HPDE6-E6E7 (cell line): Measurements from ENCODE around the gene SOBP.
"Not testable (repeated sequence)": the region's sequence is repeated elsewhere in the genome, so short reads cannot be mapped to it uniquely, and the experiment has no call there.

ENCODE experiments used
- DNase-seq: peaks from one replicate; pipeline ENCODE4 v3.0.0; 2011; ENCODE audit warnings: missing footprints; ENCODE audit errors: extremely low spot score

Gene SOBP

DNA sequence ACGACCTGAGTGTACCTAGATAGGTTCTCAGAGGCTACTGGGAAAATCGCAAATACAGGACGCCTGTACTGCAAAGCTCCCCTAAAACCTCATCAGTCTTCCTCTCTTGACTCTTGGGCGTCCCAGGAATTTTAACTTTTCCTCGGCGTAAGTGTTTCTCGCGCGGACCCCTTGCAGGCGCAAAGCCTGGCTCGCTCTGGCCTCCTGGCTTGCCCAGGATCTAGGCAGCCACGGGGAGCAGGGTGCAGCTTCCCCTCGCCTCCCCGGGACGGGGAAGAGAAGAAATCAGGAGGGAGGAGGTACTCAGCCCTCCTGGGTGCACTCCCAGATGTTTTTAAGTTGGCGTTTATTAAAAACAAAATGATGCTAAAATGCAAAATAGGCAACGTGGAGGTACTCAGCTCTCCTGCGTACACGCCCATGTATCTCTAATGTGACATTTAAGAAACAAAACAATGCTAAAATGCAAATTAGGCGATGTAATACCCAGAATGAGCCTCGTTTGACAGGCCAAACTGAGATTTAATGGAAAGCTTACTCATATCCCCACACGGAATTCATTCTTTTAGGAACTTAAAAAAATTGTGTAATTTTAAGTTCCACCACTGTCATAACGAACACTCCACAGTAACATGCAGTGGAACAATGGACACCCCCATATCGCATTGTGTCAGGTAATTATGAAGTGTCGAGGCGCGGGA lies 1.6 kb upstream of the SOBP start:
- DNase-seq, result no peak

DNA sequence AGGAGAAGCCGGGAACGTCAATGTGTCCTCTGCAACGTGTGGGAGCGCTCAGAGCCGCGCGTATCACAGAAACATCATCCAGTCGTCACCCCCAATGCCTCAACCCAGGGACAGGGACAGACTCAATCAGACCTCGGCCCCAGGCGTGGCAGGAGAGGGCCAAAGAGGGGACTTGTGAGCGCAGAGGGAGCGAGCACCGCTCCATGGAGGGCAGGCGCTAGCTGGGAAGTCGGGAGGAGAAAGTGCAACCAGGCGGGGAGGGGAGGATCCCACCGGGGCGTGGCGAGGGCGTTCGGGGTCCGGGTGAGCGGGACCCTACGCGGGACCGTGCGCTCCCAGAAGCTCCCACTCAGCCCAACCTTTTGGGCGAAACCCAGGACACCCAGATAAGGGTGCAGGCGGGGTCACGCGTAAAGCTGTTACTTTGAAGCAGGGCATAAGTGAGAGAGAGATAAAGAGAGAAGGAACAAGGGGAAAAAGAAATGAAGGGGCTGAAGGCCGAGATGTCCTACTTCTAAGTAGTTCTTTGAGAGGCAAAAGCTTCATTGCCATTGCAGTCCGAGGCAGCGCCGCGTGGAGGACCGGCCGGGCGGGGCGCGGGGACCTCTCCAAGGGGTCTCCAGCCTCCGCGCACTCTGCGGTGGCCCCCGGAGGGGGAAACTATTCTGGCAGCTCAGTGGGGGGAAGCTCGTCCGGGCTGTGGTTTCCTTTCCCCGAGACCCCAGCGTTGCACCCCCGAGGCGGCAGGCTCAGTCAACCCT lies 862 bp upstream of the SOBP start:
- DNase-seq, result no peak

DNA sequence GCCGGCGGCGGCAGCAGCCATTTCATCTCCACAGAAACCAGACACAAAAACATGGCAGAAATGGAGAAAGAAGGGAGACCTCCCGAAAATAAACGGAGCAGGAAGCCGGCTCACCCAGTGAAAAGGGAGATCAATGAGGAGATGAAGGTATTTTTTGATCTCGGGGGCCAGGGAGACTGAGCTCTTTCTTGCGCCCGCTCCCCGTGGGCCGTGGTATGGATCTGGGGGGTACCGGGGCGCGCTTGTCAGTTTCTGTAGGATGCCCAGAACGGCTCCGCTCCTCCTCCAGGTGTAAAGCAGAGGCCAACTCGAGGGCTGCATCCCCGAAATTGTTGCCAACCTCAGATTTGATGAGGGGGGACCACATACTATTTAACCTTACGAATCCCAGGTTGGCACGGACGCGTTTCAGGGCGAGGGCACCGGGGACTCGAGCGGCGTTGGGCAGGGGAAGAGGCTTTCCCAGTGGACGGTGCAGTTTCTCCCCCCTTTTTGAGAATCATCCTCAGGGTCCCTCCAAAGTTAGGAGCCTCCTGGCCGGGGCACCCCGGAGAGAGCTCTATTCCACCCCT lies 735 bp downstream of the SOBP start:
- no peak for DNase-seq

DNA sequence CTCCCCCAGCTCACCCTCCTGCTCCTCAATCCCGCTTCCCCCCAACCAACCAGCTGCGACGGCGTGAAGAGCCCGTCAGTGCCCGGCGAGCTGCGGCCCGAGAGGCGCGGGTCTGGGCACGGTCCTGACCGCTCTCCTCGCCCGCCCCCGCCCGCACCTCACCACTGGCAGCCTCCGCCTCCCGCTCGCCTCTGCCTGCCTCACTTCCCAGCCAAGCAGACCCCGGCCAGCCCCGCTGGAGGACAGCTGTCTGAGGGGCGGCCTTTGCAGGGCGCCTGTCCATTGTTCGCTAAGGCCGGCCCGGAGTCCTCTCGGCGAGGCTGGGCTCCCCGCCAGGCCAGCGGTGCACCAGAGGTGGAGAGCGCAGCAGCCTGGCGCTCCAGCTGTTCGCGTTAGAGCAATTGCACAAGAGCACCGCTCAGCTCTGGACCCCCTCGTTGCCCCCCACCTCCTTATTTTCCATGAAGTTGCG lies 1.3 kb downstream of the SOBP start:
- DNase-seq, result no peak

GRCh38 chr6:107491760-107492660 lies 2.1 kb downstream of the SOBP start:
- no peak for DNase-seq

DNA sequence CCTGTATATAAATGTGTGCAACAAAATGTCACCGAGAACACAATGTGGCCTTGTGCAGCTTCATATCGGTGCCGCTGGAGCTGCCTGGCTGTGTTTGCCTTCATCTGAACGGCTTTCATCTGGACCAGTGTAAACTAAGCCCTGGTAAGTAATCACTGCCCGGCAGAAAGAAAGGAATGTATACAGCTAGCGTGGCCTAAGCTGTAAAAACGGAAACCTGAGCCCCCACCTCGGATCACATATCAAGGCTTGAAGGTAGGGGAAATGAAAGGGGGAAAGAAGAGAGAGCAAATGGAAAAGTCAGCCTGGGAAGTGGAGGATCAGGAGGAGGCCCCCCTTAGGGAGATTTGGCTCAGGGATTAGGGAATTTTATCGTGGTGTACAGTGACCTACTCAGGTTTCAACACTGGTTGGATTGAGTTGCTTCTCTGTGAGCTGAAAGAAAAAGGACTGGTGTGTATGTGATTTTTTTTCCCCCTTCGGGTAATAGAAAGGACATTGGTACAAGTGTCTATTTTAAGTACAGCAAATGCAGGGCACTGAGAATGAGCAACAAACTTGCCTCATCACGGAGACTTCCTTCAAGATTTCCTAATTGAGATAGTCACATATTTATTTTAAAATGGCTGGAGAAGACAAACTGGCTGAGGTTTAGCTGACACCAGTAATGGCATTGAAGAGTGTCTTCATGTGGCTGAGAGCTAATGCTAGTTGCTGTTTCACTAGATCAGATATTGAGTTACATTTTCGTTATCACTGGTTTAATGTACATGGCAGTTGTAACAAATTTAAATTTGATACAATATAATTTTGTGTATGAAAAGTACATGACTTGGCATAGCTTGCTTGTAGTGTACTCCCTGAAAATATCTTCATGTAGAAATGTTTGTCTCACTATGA lies 3.5 kb downstream of the SOBP start:
- DNase-seq, result no peak

DNA sequence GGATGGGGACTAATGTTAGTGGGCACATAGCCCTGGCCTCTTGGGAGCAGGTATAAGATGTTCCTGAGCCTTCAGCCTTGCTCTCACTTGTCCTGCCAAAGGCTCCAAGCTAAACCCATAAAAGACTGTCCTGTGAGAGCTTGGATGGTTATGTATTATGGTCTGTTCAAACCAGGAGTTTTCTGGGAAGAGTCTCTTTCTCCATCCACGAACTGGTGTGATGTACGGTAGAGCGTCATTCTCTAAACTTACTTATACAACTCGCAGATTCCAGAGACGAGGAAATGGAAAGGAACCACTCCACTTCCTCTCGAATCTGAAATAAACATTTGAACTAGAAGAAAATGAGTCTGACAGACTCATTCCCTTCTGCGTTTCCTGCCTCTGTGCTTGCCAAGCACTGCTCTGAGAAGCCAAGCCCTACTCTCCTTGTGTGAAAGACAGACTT lies 5.3 kb downstream of the SOBP start:
- no peak for DNase-seq

GRCh38 chr6:107495971-107496370 lies 6.1 kb downstream of the SOBP start:
- DNase-seq, result no peak

- no peak for DNase-seq
Observed at GRCh38 chr6:107496892-107497684, 7.2 kb downstream of the SOBP start.

- DNase-seq, result no peak
Observed at GRCh38 chr6:107504270-107505026, 14.5 kb downstream of the SOBP start.

GRCh38 chr6:107506145-107506544 lies 16.2 kb downstream of the SOBP start:
- peak; percentile 58 for DNase-seq

DNA sequence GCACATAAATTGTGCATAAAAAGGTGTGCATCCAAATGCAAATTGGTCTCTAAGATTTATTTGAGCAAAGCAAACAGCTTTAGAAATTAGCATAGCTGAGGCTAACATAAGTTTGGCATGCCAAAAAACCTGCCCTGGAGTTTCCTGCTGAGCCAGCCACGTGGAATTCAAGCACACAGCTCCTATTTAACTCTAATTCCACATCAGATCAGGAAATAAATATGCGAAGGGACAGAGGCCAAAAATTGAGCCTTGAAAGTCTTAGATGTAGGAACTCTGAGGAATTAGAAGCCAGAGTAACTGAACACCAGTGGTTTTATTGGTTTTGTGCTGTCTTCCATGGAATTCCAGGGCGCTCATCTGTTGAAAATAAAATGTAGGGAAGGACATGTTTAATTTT lies 19.6 kb downstream of the SOBP start:
- DNase-seq, result no peak

DNA sequence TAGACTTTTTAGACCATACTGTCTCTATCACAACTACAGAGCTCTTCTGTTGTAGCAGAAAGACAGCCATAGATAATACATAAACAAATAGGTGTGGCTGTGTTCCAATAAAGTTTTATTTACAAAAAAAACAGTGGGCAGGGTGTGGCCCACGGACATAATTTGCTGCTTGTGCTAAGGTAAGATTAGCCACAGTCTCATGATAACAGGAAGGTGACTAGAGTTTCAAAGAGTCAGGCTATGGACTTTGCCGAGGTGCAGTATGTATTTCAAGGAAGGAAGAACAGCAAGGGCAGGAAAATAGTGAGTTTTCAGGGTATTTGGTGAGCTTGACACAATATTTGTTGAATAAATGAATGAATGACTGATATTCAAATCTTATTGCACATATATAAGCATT lies 20.2 kb downstream of the SOBP start:
- no peak for DNase-seq

DNA sequence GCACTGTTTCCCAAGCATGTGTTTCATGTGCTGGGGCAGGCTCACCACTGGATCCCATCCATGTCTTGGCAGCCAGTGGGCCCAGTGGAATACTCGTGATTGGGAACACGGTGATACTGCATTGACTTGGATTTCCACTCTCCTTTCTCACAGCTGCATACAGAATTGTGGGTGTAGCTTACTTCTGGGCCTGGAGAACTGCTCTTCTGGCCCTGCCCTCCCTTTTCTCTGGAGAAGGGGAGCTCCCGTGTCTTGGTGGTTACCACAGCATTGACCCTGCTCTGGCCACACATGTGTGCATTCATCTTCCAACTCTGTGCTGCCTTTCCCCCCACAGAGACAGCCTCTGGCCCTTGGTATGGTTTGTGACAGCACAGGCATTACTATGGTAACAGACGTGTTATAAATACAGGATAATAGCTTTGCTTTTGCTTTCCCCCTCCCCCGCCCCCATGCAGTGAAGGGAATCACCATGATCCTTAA lies 21.6 kb downstream of the SOBP start:
- DNase-seq, result no peak

GRCh38 chr6:107513214-107513613 lies 23.3 kb downstream of the SOBP start:
- DNase-seq, result no peak

DNA sequence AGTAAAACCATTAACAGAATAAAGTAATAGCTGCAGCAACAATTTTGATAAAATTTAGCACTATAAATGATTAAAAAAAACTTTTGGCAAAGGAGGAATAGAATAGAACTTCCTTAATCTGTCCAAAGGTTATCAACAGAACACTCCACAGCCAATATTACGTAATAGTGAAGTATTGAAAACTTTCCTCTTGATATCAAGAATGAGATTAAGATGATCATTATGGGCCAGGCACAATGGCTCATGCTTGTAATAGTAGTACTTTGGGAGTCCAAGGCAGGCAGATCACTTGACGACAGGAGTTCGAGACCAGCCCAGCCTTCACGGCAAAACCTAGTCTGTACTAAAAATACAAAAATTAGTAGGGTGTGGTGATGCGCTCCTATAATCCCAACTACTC lies 26.0 kb downstream of the SOBP start:
- DNase-seq, result no peak

GRCh38 chr6:107517274-107517673 lies 27.4 kb downstream of the SOBP start:
- no peak for DNase-seq

DNA sequence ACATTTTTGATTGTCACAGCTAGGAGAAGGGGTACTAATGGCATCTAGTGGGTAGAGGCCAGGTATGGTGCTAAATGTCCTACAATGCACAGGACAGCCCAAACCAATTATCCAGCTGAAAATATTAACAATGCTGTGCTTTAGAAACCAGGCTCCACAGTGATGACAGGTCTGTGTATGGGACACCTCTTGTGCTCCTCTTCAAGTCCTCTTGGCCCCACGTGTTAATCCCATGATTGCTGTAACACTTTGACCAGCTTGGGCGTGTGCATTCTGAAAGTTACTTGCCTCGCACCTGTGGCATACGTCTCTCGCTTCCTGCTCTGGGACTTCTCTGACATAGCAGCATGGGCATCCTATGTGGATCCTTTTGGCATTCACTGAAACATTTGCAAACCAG lies 29.3 kb downstream of the SOBP start:
- not testable (repeated sequence) for DNase-seq

GRCh38 chr6:107520706-107521105 lies 30.8 kb downstream of the SOBP start:
- DNase-seq, result not testable (repeated sequence)
